Activated CD4-positive, alpha-beta T cell treated with anti-CD3 and anti-CD28 coated beads, Interleukin-2, Interleukin-4, amounts not matched to agents 100 ng/mL and 50 ng/mL, durations not matched to agents 16 hours and 8 hours (primary cell): ENCODE data around the gene VPS36.
"Not testable (repeated sequence)": the region's sequence is repeated elsewhere in the genome, so short reads cannot be mapped to it uniquely, and the experiment has no call there.

Source experiments
- DNase-seq: peaks from one replicate; pipeline ENCODE4 v3.0.0-alpha.2; 2020; ENCODE audit warnings: low spot score

Gene VPS36

DNA sequence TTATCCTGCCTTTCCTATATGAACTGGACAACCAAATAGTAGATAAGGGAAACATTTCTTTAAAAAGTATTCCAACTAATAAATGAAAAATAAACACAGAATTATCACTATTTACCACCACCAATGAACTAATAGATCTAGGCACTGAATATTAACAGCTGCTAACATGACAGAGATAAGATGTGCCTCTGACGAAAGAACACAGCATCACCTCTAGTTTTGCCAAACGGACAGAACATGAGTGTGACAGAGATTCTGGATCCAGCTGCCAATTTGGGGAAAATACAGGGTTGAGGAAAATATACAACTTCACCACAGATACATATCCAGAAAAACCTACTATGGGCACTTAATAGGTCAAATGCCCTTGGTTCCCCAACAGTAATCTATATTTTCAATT lies 18.0 kb downstream of the VPS36 start:
- no peak for DNase-seq

DNA sequence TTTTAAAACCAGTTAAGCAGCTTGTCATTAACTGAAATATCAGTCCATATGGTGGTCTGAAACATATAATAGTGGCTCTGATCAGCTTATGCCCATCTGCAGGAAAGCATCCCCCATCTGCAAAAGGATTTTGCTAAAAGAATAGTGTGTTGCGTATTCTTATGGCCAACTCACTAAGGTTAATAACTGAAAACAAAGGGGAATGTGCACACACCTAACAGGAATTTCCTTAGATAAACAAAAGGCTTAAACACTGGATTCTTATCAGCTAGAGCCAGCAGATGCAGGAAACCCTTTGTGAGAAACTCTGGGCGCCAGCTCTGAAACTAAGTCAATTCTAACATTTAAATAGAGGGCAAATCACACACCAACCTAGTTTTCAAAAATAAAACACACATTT lies 22.1 kb downstream of the VPS36 start:
- DNase-seq = no peak

DNA sequence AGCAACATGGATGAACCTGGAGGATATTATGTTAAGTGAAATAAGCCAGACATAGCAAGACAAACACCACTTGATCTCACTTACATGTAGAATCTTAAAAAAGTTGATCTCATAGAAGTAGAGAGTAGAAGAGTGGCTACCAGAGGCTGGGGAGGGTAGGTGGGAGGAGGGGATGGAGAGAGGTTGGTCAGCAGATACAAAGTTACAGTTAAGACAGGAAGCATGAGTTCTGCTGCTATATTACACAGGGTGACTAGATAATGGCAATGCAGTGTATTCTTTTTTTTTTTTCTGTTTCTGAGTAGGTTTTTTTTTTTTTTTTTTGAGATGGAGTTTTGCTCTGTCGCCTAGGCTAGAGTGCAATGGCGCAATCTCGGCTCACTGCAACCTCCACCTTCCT lies 29.2 kb downstream of the VPS36 start:
- DNase-seq = no peak

DNA sequence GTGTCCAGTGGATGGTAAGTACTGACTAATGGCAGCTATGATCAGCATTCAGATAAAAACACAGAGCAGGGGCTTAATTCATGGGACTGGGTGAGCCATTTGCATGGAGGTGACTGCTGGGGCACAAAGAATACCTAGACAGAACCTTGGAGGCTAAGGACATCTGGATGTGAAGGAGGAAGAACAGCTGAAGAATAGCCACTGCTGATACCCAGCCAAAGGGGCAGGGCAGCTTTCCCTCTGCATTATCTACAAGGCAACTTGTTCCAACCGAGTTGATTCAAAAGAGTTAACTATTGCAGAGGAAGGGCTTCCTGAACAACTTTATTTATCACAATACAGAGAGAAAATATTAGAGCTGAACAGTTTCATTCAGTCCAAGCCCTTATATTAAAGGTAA lies 31.4 kb downstream of the VPS36 start:
- no peak for DNase-seq

DNA sequence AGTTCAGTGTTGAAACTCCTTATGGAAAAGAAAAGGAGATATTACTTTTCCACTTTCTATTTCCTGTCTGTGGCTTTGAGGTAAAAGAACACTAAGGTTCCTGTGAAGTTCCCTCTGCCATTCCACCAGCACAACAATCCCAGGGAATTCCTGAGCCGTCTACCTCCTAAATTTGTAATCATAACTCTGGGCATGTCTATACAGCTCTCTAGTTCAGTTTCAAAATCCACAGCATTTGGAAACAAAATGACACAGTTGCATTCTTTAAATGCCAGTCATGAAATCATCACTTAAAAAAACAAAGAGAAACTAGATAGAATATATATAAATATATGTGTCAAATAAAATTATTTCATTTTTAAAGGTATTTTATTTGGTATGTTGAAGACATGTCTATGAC lies 35.5 kb downstream of the VPS36 start:
- no peak for DNase-seq

DNA sequence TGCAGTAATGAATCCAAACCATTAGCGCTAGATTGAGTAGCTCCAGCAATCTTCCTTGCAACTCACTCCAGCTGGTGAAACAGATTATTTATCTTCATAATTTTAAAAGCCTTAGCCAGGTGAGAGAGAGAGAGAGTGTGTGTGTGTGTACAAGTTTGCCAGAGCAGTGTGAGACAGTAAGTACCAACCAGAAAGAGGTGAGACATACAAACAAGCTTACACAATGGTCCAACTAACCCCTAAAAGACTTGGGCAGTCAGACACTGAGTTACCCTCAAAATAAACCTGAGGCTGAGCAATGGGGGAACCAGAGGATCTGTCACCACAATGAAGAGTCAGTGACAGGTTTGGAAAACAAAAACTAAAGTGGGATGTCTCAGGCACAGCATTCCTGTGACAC lies 36.4 kb downstream of the VPS36 start:
- no peak for DNase-seq

DNA sequence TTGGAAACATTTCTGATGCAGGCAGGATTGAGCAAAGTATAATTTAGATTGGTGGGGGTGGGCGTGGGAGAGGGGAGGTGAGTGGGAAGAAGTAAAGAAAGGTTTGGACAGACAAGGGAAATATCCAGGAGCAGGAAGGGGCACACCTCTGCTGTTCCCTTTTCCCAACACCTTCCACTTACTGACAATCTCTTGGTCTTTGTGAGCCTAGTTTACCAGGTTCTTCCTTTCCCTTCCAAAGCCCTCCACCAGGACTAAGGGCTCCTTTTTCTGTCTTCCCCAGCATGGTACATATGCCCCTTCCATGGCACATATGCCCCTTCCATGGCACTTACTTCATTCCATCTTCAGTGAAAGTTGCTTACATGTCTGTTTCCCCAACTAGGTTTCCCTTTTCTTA lies 38.3 kb downstream of the VPS36 start:
- DNase-seq = no peak

DNA sequence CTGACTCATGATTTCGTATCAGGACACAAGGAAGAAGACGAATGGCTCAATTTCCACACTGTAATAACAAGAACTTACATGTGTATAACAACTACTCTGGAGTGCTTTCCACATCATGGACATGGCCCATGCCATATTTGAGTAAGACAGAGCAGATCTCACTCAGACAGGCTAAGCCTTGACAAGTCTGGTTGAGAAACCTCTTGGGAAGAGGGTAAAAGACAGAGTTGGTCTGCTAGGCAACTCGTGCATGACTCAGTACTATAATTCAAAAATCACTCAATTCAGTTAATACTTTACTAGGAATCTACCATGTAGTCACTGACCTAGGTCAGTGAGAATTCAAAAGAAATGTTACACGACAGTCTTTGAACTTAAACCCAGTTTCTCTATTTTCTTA lies 38.8 kb downstream of the VPS36 start:
- DNase-seq = peak; percentile 60

DNA sequence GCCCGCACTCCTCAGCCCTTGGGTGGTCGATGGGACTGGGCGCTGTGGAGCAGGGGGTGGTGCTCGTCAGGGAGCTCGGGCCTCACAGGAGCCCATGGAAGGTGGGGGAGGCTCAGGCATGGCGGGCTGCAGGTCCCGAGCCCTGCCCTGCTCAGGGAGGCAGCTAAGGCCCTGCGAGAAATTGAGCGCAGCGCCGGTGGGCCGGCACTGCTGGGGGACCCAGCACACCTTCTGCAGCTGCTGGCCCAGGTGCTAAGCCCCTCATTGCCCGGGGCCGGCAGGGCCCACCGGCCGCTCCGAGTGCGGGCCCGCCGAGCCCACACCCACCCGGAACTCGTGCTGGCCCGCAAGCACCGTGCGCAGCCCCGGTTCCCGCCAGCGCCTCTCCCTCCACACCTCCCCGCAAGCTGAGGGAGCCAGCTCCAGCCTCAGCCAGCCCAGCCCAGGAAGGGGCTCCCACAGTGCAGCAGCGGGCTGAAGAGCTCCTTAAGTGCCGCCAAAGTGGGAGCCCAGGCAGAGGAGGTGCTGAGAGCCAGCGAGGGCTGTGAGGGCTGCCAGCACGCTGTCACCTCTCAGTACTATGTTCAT lies 42.3 kb downstream of the VPS36 start:
- not testable (repeated sequence) for DNase-seq

DNA sequence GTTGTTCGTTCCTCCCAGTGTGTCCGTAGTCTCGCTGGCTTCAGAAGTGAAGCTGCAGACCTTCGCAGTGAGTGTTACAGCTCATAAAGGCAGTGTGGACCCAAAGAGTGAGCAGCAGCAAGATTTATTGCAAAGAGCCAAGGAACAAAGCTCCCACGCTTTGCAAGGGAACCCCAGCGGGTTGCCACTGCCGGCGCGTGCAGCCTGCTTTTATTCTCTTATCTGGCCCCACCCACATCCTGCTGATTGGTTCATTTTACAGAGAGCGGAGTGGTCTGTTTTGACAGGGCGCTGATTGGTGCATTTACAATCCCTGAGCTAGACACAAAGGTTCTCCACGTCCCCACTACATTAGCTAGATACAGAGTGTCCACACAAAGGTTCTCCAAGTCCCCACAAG lies 43.0 kb downstream of the VPS36 start:
- DNase-seq = not testable (repeated sequence)

DNA sequence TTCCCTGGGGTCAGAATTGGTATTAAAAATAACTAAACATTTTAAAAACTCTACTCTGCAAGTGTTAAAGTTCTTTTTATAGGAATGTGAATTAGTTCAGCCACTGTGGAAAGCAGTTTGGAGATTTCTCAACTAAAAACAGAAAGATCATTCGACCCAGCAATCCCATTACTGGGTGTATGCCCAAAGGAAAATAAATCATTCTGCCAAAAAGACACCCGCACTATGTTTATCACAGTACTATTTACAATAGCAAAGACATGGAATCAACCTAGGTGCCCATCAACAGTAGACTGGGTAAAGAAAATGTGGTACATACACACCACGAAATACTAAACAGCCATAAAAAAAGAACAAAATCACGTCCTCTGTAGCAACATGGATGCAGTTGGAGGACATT lies 43.8 kb downstream of the VPS36 start:
- DNase-seq = no peak

DNA sequence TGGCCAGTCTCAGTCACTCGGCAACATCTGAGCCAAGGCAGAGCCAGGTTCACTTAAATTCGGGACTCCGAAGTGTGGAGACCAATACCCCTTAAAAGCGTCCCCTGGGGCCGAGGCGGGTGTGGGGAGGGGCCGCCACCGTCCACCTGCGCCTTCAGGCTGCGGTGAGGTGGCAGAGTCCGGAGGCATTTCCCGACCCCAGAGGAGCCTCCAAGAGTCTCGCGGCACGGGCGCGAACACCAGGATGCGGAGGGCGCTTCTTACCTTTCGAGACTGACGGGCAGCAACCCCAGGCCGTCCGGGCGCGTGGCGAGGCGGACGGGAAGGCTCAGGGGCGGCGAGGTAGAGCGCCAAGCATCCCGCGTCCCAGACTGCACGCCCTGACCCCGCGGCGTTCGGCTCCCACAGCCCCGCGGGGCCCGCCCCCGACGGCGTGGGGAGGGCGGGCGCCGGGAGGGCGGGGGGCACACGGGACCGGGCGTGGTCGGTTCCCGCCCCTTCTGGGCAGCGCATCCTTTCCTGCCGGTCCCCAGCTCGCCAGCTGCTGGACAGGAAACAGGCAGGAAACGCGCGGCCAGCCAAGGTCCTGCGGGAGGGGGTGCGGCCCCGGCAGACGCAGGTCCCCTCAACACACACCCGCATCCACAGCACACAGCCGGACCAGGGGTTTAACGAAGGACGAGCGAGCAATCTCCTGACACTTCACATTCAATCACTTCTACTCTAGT lies 44.5 kb downstream of the VPS36 start, which contains the start of gene THSD1:
Gene THSD1 (minus strand): TSS at position 406 of the 728 bp plus-strand sequence. CDS start 3,572 bp downstream, outside the sequence.
- DNase-seq = no peak

DNA sequence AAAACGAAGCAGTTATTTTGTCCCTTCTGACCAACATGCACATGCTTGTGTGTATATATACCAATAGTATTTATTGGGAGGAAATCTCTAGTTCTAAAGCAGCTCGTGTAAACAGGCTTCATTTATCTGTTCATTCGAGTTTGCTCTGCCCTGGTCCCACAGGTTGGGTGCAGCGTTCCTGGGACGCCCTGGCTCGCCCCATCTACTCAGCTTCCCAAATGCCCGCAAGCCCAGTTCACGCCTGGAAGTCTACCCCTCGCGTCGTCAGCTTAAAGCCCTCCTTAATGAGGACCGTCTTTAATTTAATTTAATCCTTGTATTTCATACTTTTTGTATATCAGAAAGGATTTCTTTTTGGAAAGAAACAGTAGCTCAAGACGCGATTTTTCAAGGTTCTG lies 45.1 kb downstream of the VPS36 start:
- DNase-seq = no peak

DNA sequence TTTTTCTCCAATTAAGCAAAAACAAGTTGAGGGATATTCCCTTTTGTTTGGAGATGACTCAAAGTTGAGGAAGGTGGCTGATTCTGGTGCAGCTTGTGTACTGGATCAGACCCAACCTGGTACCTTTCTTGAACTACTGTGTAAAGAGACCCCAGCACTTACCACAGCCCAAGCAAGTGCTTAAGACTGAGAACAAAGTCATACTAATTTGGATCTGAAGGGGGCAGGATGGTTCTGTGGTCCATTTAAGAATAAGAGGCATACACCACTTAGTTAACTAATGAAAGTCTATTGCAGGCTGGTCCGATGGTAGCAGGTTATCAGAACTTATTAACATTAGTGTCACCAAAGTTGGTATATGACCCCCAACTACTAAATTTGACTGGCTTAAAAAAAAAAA lies 50.7 kb downstream of the VPS36 start:
- no peak for DNase-seq

DNA sequence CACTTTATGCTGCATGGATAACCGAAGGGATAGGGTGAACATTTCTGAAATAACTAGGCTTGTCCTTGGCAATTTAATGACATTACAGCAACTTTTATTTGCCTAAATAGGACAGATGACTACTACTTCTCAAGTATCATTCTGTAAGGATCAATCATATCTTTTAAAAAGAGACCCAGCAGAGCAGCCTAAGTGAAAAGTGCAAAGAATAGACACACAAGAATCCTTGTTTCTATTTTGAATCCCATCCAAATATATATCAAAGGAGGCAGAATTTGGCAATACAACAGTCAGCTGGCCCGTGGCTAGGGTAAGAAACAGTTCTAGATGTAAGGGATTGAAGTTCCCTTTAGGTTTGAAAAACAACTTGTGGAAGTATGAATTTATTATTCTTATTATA lies 51.4 kb downstream of the VPS36 start:
- DNase-seq = no peak

DNA sequence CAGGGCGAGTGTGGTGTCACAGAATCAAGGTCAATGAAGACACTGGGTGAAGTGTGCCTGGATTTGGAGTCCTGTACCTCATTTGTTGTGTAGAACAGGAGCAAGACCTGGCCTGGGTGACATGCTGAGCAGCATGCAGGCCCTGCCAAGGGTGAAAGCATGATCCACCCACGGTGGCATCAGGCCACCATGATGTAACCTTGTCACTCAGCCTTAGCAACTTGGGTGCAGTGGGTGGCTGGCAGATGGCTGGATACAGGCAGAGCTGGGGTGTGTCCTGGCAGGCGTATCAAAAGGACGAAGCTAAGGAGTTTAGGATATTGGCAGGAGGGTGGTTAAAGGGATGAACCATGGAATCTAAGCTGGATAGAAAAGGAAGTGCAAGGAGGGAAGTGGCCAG lies 54.7 kb downstream of the VPS36 start:
- DNase-seq = no peak

DNA sequence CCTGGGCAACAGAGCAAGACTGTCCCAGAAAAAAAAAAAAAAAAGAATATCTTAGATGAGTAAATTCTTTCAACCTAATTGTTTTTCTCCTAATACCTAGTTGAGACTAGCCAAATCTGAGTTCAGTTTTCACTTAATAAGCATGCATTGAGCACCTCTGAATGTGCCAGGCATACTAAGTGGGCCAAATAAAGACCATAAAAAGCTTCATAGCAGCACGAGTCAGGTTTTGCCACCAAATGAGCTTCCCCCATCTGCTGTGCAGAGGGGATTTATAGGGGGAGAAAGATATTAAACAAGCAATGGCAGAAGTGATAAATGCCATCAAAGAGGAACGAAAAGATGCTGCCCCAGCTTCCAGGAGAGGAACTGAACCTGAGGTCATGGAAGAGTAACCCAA lies 55.8 kb downstream of the VPS36 start:
- no peak for DNase-seq

DNA sequence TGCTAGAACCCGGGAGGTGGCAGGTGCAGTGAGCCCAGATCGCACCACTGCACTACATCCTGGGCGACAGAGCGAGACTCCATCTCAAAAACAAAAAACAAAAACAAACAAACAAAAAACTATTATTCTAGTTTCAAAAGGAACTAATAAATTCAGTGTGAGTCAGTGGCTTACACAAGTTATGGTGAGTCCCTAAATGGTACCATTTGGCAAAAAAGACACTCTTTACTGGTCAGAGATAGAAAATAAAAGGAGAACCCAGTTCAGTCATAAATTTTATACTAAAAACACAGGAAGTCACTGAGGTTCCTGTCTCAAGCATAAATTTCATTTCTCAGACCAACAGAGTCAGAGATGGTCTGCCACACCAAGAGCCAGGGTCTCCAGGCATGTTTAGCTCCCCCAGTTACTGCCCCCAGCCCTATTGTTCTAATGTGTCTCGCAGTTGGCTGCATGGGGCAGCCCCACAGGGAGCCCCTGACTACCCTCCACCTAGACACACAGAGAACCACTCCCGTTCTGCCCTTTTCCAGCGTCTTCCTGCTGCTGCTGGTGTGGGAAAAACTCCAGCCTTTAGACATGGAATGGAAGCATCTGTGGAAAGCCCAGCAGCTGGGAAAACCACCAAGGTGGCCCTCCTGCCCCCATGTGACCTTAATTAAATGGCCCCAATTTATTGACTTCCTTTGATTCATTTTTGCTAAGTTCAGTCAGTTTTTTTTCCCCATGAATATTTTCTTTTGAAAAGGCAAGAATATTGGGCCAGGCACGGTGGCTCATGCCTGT lies 56.7 kb downstream of the VPS36 start:
- no peak for DNase-seq

DNA sequence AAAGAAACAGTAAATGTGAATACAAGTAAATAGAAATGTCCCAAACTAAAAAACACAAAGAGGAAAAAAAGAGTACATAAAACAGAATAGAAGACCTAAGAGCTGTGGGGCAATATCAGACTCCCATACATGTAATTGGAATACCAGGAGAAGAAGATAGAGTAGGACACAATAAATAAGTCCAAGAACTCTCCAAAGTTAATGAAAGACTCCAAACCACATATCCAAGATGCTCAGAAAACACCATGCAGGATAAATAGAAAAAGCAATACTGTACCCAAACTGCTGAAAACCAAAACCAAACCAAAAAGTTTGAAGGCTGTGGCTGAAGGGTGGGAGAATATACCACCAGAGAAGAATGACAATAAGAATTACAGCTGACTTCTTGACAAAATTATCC lies 62.7 kb downstream of the VPS36 start:
- DNase-seq = no peak

DNA sequence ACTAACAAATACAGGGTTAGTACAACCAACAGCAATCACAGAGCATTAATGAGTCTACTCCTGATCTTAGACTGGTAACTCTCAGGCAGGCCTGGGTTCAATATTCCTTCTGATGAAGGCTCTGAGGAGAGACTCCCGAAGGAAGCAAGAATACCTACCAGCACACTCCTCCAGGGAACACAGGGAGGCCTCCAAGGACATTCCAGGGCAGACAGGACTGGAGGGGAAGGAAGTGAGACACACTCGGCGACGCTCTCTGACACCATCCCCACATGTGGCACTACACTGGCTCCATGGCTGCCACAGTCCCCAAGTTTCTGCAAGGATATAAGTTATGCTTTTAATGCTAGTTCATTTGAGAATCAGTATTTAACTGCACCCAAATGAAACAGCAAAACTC lies 64.6 kb downstream of the VPS36 start:
- no peak for DNase-seq

DNA sequence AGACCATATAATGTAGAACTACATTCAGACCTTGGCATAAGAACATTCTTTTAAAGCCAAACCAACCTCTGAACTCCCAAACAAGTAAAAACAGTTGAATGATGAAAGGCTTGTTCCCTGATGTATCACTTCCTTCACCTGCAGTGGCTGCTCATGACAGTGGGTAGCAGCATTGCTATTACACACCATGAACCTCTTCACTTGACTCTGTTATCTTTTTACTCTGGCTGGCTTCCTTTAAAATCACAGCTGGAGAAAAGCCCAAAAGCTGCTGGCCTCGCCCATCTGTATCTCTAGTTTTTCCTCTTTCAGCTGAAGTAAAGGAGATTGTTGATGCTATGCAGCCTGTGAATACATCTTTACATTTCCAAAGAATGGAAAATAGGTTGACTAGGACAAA lies 67.1 kb downstream of the VPS36 start:
- DNase-seq = no peak

DNA sequence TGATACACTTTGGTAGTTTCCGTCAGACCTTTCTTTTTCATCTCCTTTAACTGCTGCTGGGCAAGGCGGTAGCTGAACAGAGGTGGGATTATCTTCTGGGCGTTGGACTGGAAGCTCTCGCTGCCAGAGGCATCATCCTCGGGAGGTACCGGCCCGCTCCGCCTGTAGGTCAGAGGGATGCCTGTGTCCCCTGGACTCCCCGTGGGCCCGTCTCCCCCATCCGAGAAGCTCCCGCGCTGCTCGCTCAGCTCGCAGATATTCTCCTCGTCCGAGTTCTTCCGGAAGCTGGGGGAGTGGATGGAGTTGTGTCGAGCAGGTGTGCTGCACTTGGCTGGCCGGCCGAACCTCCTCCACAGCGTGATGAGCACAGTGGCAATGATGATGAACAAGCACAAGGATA lies 72.1 kb downstream of the VPS36 start:
- DNase-seq = no peak

DNA sequence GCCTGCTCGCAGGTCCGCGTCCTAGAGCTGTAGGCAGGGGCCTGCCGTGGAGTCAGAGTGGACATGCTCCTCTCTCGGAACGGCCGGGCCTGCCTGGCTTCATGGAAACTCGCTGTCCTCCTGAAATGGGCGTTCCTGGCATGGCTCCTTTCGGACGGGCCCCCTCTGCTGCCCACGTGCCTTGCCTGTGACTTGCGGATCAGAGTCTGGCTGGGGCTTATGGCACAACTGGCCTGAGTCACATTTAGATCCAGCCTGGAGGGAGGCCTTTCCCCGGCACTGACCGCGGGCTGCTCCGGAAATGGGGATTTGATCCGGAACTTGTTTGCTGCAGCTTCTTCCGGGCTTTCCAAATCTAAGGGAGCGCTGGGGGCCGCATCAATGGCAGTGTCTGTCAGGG lies 72.5 kb downstream of the VPS36 start:
- DNase-seq = no peak
